ENCODE measurements around the gene SIT1.

SIT1 gene

GRCh38 chr9:35636135-35636876, 14.4 kb downstream of the SIT1 start:
- Histone ChIP-seq H3K4me1 (no peaks in the 10 kb centered on the region), H3K27ac (no peak overlapping the region), H3K4me2 (ENCODE audit: low read length) (no peak overlapping the region), H3K27me3 (ENCODE audit: control insufficient read depth, insufficient read depth, low read length) (no peaks in the 10 kb centered on the region), H3K4me3 (ENCODE audit: low read depth, low read length) (no peak overlapping the region), H3K36me3 (ENCODE audit: control insufficient read depth, insufficient read depth, low read length) (no peaks in the 10 kb centered on the region), H2AFZ (no peak overlapping the region), H3K9me3 (ENCODE audit: control insufficient read depth, low read length) (no peaks in the 10 kb centered on the region), H3K79me2 (no peaks in the 10 kb centered on the region), H3K9ac (no peak overlapping the region)
- no peak for TF ChIP-seq CTCF (IDR thresholded peaks at IDR 0.05)

- no peaks in the 10 kb centered on the region for H3K9me3 ChIP-seq (ENCODE audit: control insufficient read depth, low read length)
- H3K4me1 ChIP-seq, result no peaks in the 10 kb centered on the region
- H3K36me3 ChIP-seq (ENCODE audit: control insufficient read depth, insufficient read depth, low read length), result no peaks in the 10 kb centered on the region
- no peak overlapping the region for H3K4me2 ChIP-seq (ENCODE audit: low read length)
- no peak overlapping the region for H3K27ac ChIP-seq
- no peaks in the 10 kb centered on the region for H3K79me2 ChIP-seq
- no peak overlapping the region for H2AFZ ChIP-seq
- H3K4me3 ChIP-seq (ENCODE audit: low read depth, low read length), result no peak overlapping the region
- no peaks in the 10 kb centered on the region for H3K27me3 ChIP-seq (ENCODE audit: control insufficient read depth, insufficient read depth, low read length)
- TF ChIP-seq CTCF (IDR thresholded peaks at IDR 0.05), result no peak
- no peak overlapping the region for H3K9ac ChIP-seq
Measured at GRCh38 chr9:35635730-35636129, 15.0 kb downstream of the SIT1 start.

- no peak overlapping the region for H3K4me3 ChIP-seq (ENCODE audit: low read depth, low read length)
- no peak overlapping the region for H3K27ac ChIP-seq
- no peaks in the 10 kb centered on the region for H3K27me3 ChIP-seq (ENCODE audit: control insufficient read depth, insufficient read depth, low read length)
- H3K9me3 ChIP-seq (ENCODE audit: control insufficient read depth, low read length), result no peaks in the 10 kb centered on the region
- H3K4me2 ChIP-seq (ENCODE audit: low read length), result no peak overlapping the region
- H3K79me2 ChIP-seq, result no peaks in the 10 kb centered on the region
- H2AFZ ChIP-seq, result no peak overlapping the region
- H3K9ac ChIP-seq, result no peak overlapping the region
- H3K4me1 ChIP-seq, result no peaks in the 10 kb centered on the region
- H3K36me3 ChIP-seq (ENCODE audit: control insufficient read depth, insufficient read depth, low read length), result no peaks in the 10 kb centered on the region
- TF ChIP-seq CTCF (IDR thresholded peaks at IDR 0.05), result no peak
Measured at GRCh38 chr9:35629597-35629996, 21.1 kb downstream of the SIT1 start.

GRCh38 chr9:35628389-35628991, 22.2 kb downstream of the SIT1 start:
- no peaks in the 10 kb centered on the region for H3K4me1 ChIP-seq
- H3K27me3 ChIP-seq (ENCODE audit: control insufficient read depth, insufficient read depth, low read length), result no peaks in the 10 kb centered on the region
- H3K4me3 ChIP-seq (ENCODE audit: low read depth, low read length), result no peak overlapping the region
- H2AFZ ChIP-seq, result no peak overlapping the region
- H3K4me2 ChIP-seq (ENCODE audit: low read length), result no peak overlapping the region
- H3K27ac ChIP-seq, result no peak overlapping the region
- H3K36me3 ChIP-seq (ENCODE audit: control insufficient read depth, insufficient read depth, low read length), result no peaks in the 10 kb centered on the region
- H3K79me2 ChIP-seq, result no peaks in the 10 kb centered on the region
- no peak for TF ChIP-seq CTCF (IDR thresholded peaks at IDR 0.05)
- H3K9me3 ChIP-seq (ENCODE audit: control insufficient read depth, low read length), result no peaks in the 10 kb centered on the region
- no peak overlapping the region for H3K9ac ChIP-seq

- Histone ChIP-seq H3K4me3 (ENCODE audit: low read depth, low read length) (no peak overlapping the region), H3K79me2 (no peaks in the 10 kb centered on the region), H3K9ac (no peak overlapping the region), H3K9me3 (ENCODE audit: control insufficient read depth, low read length) (no peaks in the 10 kb centered on the region), H3K4me2 (ENCODE audit: low read length) (no peak overlapping the region), H3K27me3 (ENCODE audit: control insufficient read depth, insufficient read depth, low read length) (no peaks in the 10 kb centered on the region), H3K4me1 (no peaks in the 10 kb centered on the region), H3K36me3 (ENCODE audit: control insufficient read depth, insufficient read depth, low read length) (no peaks in the 10 kb centered on the region), H2AFZ (no peak overlapping the region), H3K27ac (no peak overlapping the region)
- no peak for TF ChIP-seq CTCF (IDR thresholded peaks at IDR 0.05)
Measured at GRCh38 chr9:35627575-35627974, 23.2 kb downstream of the SIT1 start.
